Measurements from ENCODE around the gene GALNT9.

- TF ChIP-seq, protein P1, sequence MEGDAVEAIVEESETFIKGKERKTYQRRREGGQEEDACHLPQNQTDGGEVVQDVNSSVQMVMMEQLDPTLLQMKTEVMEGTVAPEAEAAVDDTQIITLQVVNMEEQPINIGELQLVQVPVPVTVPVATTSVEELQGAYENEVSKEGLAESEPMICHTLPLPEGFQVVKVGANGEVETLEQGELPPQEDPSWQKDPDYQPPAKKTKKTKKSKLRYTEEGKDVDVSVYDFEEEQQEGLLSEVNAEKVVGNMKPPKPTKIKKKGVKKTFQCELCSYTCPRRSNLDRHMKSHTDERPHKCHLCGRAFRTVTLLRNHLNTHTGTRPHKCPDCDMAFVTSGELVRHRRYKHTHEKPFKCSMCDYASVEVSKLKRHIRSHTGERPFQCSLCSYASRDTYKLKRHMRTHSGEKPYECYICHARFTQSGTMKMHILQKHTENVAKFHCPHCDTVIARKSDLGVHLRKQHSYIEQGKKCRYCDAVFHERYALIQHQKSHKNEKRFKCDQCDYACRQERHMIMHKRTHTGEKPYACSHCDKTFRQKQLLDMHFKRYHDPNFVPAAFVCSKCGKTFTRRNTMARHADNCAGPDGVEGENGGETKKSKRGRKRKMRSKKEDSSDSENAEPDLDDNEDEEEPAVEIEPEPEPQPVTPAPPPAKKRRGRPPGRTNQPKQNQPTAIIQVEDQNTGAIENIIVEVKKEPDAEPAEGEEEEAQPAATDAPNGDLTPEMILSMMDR (IDR thresholded peaks at IDR 0.05), result no peak
- TF ChIP-seq POLR2A (IDR thresholded peaks at IDR 0.05), result no peak
Observed at GRCh38 chr12:132268674-132269073, 60.7 kb downstream of the GALNT9 start.

Data from tibial nerve (tissue), 3 donors.